ENCODE results near the gene F7. TPM values are rescaled to one million over a fixed set of nuclear protein-coding genes. Genes with fewer than 3 reads are reported as not detected.

Gene F7
- total and polyA plus RNA-seq, 2 donors (not counting 3 experiments of a cell fraction or from before 2014, with no cell fraction given) = not detected

- H3K36me3 ChIP-seq (ENCODE audit: control insufficient read depth in 2 of 2, extremely low read depth in 1 of 2, insufficient read depth in 2 of 2, low read length in 2 of 2) = no peaks in the 10 kb centered on the region
- intact Hi-C loops (cut with micrococcal nuclease) = no loop called here
- no peaks in the 10 kb centered on the region for H4K20me1 ChIP-seq (replicated peaks; ENCODE audit: control insufficient read depth, extremely low read depth, insufficient read depth, low read length)
- H3K4me3 ChIP-seq (replicated peaks in 1 of 3; ENCODE audit: insufficient read depth in 1 of 3, low read depth in 1 of 3, low read length in 3 of 3) = no peak overlapping the region
- H3K4me1 ChIP-seq (ENCODE audit: control insufficient read depth, extremely low read depth, insufficient read depth, low read length) = no peaks in the 10 kb centered on the region
- no peak overlapping the region for H2AFZ ChIP-seq (ENCODE audit: low read depth, low read length)
- ChIA-PET POLR2A (no interaction called here), CTCF (no interaction called here)
- dilution Hi-C loops (cut with MboI; ENCODE audit: extremely low pct_ligation_motif_present, low sequenced_read_pairs) = no loop called here
- TF ChIP-seq EZH2 (IDR thresholded peaks at IDR 0.05; ENCODE audit: borderline replicate concordance, low read depth, low read length, severe bottlenecking) (no peak), POLR2A (IDR thresholded peaks at IDR 0.05; ENCODE audit: low read depth, low read length) (no peak), MAX (IDR thresholded peaks at IDR 0.05; ENCODE audit: insufficient read depth, insufficient read length) (no peak)
- TF ChIP-seq, protein P1, sequence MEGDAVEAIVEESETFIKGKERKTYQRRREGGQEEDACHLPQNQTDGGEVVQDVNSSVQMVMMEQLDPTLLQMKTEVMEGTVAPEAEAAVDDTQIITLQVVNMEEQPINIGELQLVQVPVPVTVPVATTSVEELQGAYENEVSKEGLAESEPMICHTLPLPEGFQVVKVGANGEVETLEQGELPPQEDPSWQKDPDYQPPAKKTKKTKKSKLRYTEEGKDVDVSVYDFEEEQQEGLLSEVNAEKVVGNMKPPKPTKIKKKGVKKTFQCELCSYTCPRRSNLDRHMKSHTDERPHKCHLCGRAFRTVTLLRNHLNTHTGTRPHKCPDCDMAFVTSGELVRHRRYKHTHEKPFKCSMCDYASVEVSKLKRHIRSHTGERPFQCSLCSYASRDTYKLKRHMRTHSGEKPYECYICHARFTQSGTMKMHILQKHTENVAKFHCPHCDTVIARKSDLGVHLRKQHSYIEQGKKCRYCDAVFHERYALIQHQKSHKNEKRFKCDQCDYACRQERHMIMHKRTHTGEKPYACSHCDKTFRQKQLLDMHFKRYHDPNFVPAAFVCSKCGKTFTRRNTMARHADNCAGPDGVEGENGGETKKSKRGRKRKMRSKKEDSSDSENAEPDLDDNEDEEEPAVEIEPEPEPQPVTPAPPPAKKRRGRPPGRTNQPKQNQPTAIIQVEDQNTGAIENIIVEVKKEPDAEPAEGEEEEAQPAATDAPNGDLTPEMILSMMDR (IDR thresholded peaks at IDR 0.05; ENCODE audit: extremely low read depth in 1 of 2, insufficient read depth in 1 of 2, low read depth in 1 of 2, low read length in 2 of 2) = no peak
- H3K27ac ChIP-seq (ENCODE audit: insufficient read depth, low read depth, low read length) = no peak overlapping the region
- BruUV-seq (replicated peaks) = no TSS peak
- no peaks in the 10 kb centered on the region for H3K9me3 ChIP-seq (replicated peaks; ENCODE audit: control insufficient read depth, insufficient read depth, low read length)
- peaks cover 4 to 5% of the 10 kb centered on the region in 2 experiments for H3K27me3 ChIP-seq (ENCODE audit: control insufficient read depth in 2 of 2, insufficient read depth in 2 of 2, low read length in 2 of 2)
- H3K79me2 ChIP-seq (ENCODE audit: control insufficient read depth, insufficient read depth, low read length) = no peaks in the 10 kb centered on the region
- DNase-seq (ENCODE audit: low read depth, low spot score) (no peak), FAIRE-seq (no peak)
- no peak overlapping the region for H3K4me2 ChIP-seq (ENCODE audit: insufficient read depth, low read length)
- H3K9ac ChIP-seq (replicated peaks; ENCODE audit: extremely low read depth, insufficient read depth, low read length) = no peak overlapping the region
- H3K9me1 ChIP-seq (replicated peaks; ENCODE audit: control insufficient read depth, extremely low read depth, insufficient read depth, low read length) = no peaks in the 10 kb centered on the region
These were observed 37.3 kb downstream of the F7 start for GRCh38 chr13:113142876-113143275.

GRCh38 chr13:113143466-113144254, 38.1 kb downstream of the F7 start:
- CTCF ChIA-PET = no interaction called here
- H3K27ac ChIP-seq (ENCODE audit: insufficient read depth, low read depth, low read length) = no peak overlapping the region
- TF ChIP-seq EZH2 (IDR thresholded peaks at IDR 0.05; ENCODE audit: borderline replicate concordance, low read depth, low read length, severe bottlenecking) (no peak), JUN (IDR thresholded peaks at IDR 0.05; ENCODE audit: borderline replicate concordance, insufficient read depth, insufficient read length, low read depth) (no peak), POLR2AphosphoS5 (IDR thresholded peaks at IDR 0.05; ENCODE audit: insufficient read depth, low read depth, low read length) (no peak), MYC (IDR thresholded peaks at IDR 0.05; ENCODE audit: low read depth, low read length) (no peak), POLR2A (IDR thresholded peaks at IDR 0.05; ENCODE audit: low read depth, low read length) (no peak), FOS (IDR thresholded peaks at IDR 0.05; ENCODE audit: borderline replicate concordance, insufficient read depth, low read length) (no peak), MAX (IDR thresholded peaks at IDR 0.05; ENCODE audit: insufficient read depth, insufficient read length) (no peak), GATA2 (IDR thresholded peaks at IDR 0.05; ENCODE audit: insufficient read depth, insufficient read length, low read depth, low read length) (no peak)
- TF ChIP-seq, protein P1 (IDR thresholded peaks at IDR 0.05; ENCODE audit: extremely low read depth in 1 of 2, insufficient read depth in 1 of 2, low read depth in 1 of 2, low read length in 2 of 2) = no peak
- no peak for FAIRE-seq
- intact Hi-C loops (cut with micrococcal nuclease) = no loop called here
- no peak for DNase-seq (ENCODE audit: low read depth, low spot score)
- H3K36me3 ChIP-seq (ENCODE audit: control insufficient read depth in 2 of 2, extremely low read depth in 1 of 2, insufficient read depth in 2 of 2, low read length in 2 of 2) = no peaks in the 10 kb centered on the region
- POLR2A ChIA-PET = no interaction called here
- no TSS peak for BruUV-seq (replicated peaks)
- peaks cover 0 to 3% of the 10 kb centered on the region in 2 experiments for H3K27me3 ChIP-seq (ENCODE audit: control insufficient read depth in 2 of 2, insufficient read depth in 2 of 2, low read length in 2 of 2)
- dilution Hi-C loops (cut with MboI; ENCODE audit: extremely low pct_ligation_motif_present, low sequenced_read_pairs) = no loop called here
- H2AFZ ChIP-seq (ENCODE audit: low read depth, low read length) = no peak overlapping the region
- H3K9me1 ChIP-seq (replicated peaks; ENCODE audit: control insufficient read depth, extremely low read depth, insufficient read depth, low read length) = no peaks in the 10 kb centered on the region
- no peak overlapping the region for H3K4me3 ChIP-seq (replicated peaks in 1 of 3; ENCODE audit: insufficient read depth in 1 of 3, low read depth in 1 of 3, low read length in 3 of 3)
- H3K9me3 ChIP-seq (replicated peaks; ENCODE audit: control insufficient read depth, insufficient read depth, low read length) = no peaks in the 10 kb centered on the region
- no peaks in the 10 kb centered on the region for H4K20me1 ChIP-seq (replicated peaks; ENCODE audit: control insufficient read depth, extremely low read depth, insufficient read depth, low read length)
- H3K79me2 ChIP-seq (ENCODE audit: control insufficient read depth, insufficient read depth, low read length) = no peaks in the 10 kb centered on the region
- no peak overlapping the region for H3K9ac ChIP-seq (replicated peaks; ENCODE audit: extremely low read depth, insufficient read depth, low read length)
- no peak overlapping the region for H3K4me2 ChIP-seq (ENCODE audit: insufficient read depth, low read length)
- H3K4me1 ChIP-seq (ENCODE audit: control insufficient read depth, extremely low read depth, insufficient read depth, low read length) = no peaks in the 10 kb centered on the region
